ENCODE results near the gene PSMB10.

GRCh38 chr16:67909056-67909742 lies 27.5 kb downstream of the PSMB10 start:
- no peak for TF ChIP-seq CTCF (IDR thresholded peaks at IDR 0.05)
- TF ChIP-seq POLR2A (IDR thresholded peaks at IDR 0.05): no peak
